Lower leg skin (tissue), 3 donors: ENCODE results near the gene CCL22.

Source experiments
- POLR2A ChIP-seq, 2 donors: fragments of 450-650 bp; IDR thresholded peaks; one replicate each; pipeline ENCODE4 v1.6.1; 2016 to 2017; ENCODE audit warnings: antibody characterized with exemption in 2 of 2, mild to moderate bottlenecking in 1 of 2, moderate library complexity in 1 of 2
- TF ChIP-seq, protein P1 (sequence below), 3 donors: fragments of 450-650 bp; IDR thresholded peaks; one replicate each; pipeline ENCODE4 v1.5.1; 2016; ENCODE audit warnings: antibody characterized with exemption in 3 of 3, mild to moderate bottlenecking in 3 of 3, moderate library complexity in 2 of 3

DNA sequence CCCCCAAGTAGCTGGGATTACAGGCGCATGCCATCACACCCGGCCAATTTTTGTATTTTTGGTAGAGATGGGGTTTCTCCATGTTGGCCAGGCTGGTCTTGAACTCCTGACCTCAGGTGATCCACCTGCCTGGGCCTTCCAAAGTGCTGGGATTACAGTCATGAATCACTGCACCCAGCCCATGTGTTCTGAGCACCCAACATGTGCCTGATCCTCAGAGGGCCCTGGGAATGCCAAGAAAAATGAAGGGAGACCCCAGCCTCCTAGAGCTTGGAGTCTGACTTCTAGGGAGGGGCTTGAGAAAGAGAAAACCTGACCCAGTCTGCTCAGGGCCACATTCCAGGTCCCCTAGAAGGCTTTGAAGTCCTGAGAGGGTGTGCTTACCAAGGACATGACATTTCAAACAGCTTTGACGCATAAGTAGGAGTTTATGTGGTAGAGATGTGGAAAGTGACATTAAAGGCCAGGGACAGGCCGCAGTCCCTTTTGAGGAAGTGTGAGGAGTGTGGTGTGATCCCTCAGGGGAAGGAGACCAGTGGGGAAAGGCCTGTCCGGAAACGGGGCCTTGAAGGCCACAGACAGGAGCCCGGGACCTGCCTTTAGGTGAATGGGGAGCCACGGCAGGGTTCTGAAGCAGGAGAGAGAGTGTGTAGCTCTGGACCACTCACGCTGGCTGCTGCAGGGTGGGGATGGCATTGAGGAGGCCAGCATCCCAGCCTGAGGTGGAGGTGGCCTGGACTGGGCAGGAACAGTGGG, 1.1 kb upstream of the CCL22 start:
- TF ChIP-seq, protein P1, sequence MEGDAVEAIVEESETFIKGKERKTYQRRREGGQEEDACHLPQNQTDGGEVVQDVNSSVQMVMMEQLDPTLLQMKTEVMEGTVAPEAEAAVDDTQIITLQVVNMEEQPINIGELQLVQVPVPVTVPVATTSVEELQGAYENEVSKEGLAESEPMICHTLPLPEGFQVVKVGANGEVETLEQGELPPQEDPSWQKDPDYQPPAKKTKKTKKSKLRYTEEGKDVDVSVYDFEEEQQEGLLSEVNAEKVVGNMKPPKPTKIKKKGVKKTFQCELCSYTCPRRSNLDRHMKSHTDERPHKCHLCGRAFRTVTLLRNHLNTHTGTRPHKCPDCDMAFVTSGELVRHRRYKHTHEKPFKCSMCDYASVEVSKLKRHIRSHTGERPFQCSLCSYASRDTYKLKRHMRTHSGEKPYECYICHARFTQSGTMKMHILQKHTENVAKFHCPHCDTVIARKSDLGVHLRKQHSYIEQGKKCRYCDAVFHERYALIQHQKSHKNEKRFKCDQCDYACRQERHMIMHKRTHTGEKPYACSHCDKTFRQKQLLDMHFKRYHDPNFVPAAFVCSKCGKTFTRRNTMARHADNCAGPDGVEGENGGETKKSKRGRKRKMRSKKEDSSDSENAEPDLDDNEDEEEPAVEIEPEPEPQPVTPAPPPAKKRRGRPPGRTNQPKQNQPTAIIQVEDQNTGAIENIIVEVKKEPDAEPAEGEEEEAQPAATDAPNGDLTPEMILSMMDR (IDR thresholded peaks at IDR 0.05) = no peak
- TF ChIP-seq POLR2A (IDR thresholded peaks at IDR 0.05) = no peak
